Gastroesophageal sphincter (tissue), 3 donors: ENCODE data around the gene CTPS2.

Experiments
- CTCF ChIP-seq, 4 experiments: fragments of 200-600 bp in 2 of 4; fragments of 450-650 bp in 2 of 4; sonication (generic) in 1 of 4; IDR thresholded peaks; one replicate each; pipeline ENCODE4 v1.5.1; 2017 to 2019; ENCODE audit warnings: antibody characterized with exemption in 4 of 4, mild to moderate bottlenecking in 2 of 4, moderate library complexity in 2 of 4
- EP300 ChIP-seq: sonication (generic); formaldehyde crosslinking; IDR thresholded peaks from one replicate; pipeline ENCODE4 v1.6.1; 2017; ENCODE audit warnings: antibody characterized with exemption, mild to moderate bottlenecking
- POLR2A ChIP-seq, 2 donors: fragments of 450-650 bp; IDR thresholded peaks; one replicate each; pipeline ENCODE4 v1.6.1; 2017; ENCODE audit warnings: antibody characterized with exemption in 2 of 2, mild to moderate bottlenecking in 2 of 2, moderate library complexity in 1 of 2
- POLR2AphosphoS5 ChIP-seq: sonication (generic); formaldehyde crosslinking; IDR thresholded peaks from one replicate; pipeline ENCODE4 v1.6.1; 2017; ENCODE audit warnings: antibody characterized with exemption

GRCh38 chrX:16678689-16679088 lies 33.8 kb downstream of the CTPS2 start:
- TF ChIP-seq EP300 (no peak), CTCF (IDR thresholded peaks at IDR 0.05) (no peak), POLR2AphosphoS5 (no peak), POLR2A (IDR thresholded peaks at IDR 0.05) (no peak)
